Skeletal muscle tissue (tissue), 4 donors: ENCODE data around the gene TSPEAR. TPM values are rescaled to one million over a fixed set of nuclear protein-coding genes. Genes with fewer than 3 reads are reported as not detected.

Source experiments
- H3K27ac ChIP-seq: one replicate; pipeline ENCODE4 v1.7.0; 2013; ENCODE audit warnings: mild to moderate bottlenecking, low read depth, low read length, inconsistent platforms
- H3K27me3 ChIP-seq, 3 donors: one replicate each; pipeline ENCODE4 v1.7.0; 2013; ENCODE audit warnings: low read length in 3 of 3; ENCODE audit not compliant: control insufficient read depth in 3 of 3, insufficient read depth in 3 of 3
- H3K36me3 ChIP-seq, 3 donors: one replicate each; pipeline ENCODE4 v1.7.0; 2013; ENCODE audit warnings: low read length in 3 of 3; ENCODE audit not compliant: control insufficient read depth in 3 of 3, insufficient read depth in 3 of 3
- H3K4me1 ChIP-seq, 3 donors: one replicate each; pipeline ENCODE4 v1.7.0; 2013; ENCODE audit warnings: low read length in 3 of 3, mild to moderate bottlenecking in 3 of 3; ENCODE audit not compliant: control insufficient read depth in 3 of 3, insufficient read depth in 3 of 3
- H3K4me3 ChIP-seq, 3 donors: one replicate each; pipeline ENCODE4 v1.7.0; 2013; ENCODE audit warnings: low read length in 3 of 3
- H3K9ac ChIP-seq, 3 donors: one replicate each; pipeline ENCODE4 v1.7.0; 2013; ENCODE audit warnings: low read length in 3 of 3, mild to moderate bottlenecking in 3 of 3, moderate library complexity in 2 of 3, low read depth in 1 of 3
- H3K9me3 ChIP-seq, 3 donors: one replicate each; pipeline ENCODE4 v1.7.0; 2013; ENCODE audit warnings: low read length in 3 of 3; ENCODE audit not compliant: control insufficient read depth in 3 of 3
- total RNA-seq: library from RNA; depleted of rRNA; stranded (reverse); fragments of >200 nt; gene quantifications from one replicate; pipeline ENCODE4 v1.2.3, GENCODE V29; 2014
- donor health status: Osteomylitis.

The TSPEAR gene
- total RNA-seq, 1 donor from 2014 or later, result not detected

GRCh38 chr21:44625756-44626155 lies 85.6 kb downstream of the TSPEAR start:
- Histone ChIP-seq H3K27ac (no peak overlapping the region), H3K9me3 (peaks cover 0 to 8% (median 0%) of the 10 kb centered on the region in 3 donors), H3K27me3 (peaks cover 8 to 31% (median 23%) of the 10 kb centered on the region in 3 donors), H3K9ac (no peak overlapping the region), H3K4me3 (no peak overlapping the region), H3K36me3 (no peaks in the 10 kb centered on the region), H3K4me1 (no peaks in the 10 kb centered on the region)

- peaks cover 0 to 7% (median 0%) of the 10 kb centered on the region in 3 donors for H3K9me3 ChIP-seq
Observed at GRCh38 chr21:44623575-44623974, 87.8 kb downstream of the TSPEAR start.

GRCh38 chr21:44619886-44620285 lies 91.5 kb downstream of the TSPEAR start:
- no peaks in the 10 kb centered on the region for H3K36me3 ChIP-seq
- no peak overlapping the region for H3K9ac ChIP-seq
- H3K4me1 ChIP-seq, result no peaks in the 10 kb centered on the region
- H3K4me3 ChIP-seq, result no peak overlapping the region
- H3K27ac ChIP-seq, result no peak overlapping the region
- H3K9me3 ChIP-seq, result peaks cover 0 to 7% (median 0%) of the 10 kb centered on the region in 3 donors
- peaks cover 14 to 21% (median 17%) of the 10 kb centered on the region in 3 donors for H3K27me3 ChIP-seq

More at GRCh38 chr21:44623575-44623974, 87.8 kb downstream of the TSPEAR start:
- H3K27me3 ChIP-seq, result peaks cover 8 to 17% (median 12%) of the 10 kb centered on the region in 3 donors
- no peak overlapping the region for H3K4me3 ChIP-seq
- H3K4me1 ChIP-seq, result no peaks in the 10 kb centered on the region
- no peaks in the 10 kb centered on the region for H3K36me3 ChIP-seq
- no peak overlapping the region for H3K27ac ChIP-seq
- H3K9ac ChIP-seq, result no peak overlapping the region

- Histone ChIP-seq H3K9me3 (peaks cover 0 to 3% (median 0%) of the 10 kb centered on the region in 3 donors), H3K9ac (no peak overlapping the region), H3K27ac (no peak overlapping the region), H3K4me3 (no peak overlapping the region), H3K4me1 (no peaks in the 10 kb centered on the region), H3K36me3 (no peaks in the 10 kb centered on the region), H3K27me3 (peaks cover 21 to 30% (median 27%) of the 10 kb centered on the region in 3 donors)
Observed at GRCh38 chr21:44618909-44619308, 92.5 kb downstream of the TSPEAR start.

- no peak overlapping the region for H3K27ac ChIP-seq
- H3K9me3 ChIP-seq, result peaks cover 0 to 2% (median 0%) of the 10 kb centered on the region in 3 donors
- H3K27me3 ChIP-seq, result peaks cover 22 to 33% (median 29%) of the 10 kb centered on the region in 3 donors
- H3K9ac ChIP-seq, result no peak overlapping the region
- no peaks in the 10 kb centered on the region for H3K4me1 ChIP-seq
- no peak overlapping the region for H3K4me3 ChIP-seq
- H3K36me3 ChIP-seq, result no peaks in the 10 kb centered on the region
Observed at GRCh38 chr21:44618504-44618903, 92.9 kb downstream of the TSPEAR start.

GRCh38 chr21:44617071-44617501 lies 94.3 kb downstream of the TSPEAR start:
- Histone ChIP-seq H3K36me3 (no peaks in the 10 kb centered on the region), H3K27ac (no peak overlapping the region), H3K4me3 (no peak overlapping the region), H3K4me1 (no peaks in the 10 kb centered on the region), H3K9ac (no peak overlapping the region), H3K9me3 (no peaks in the 10 kb centered on the region), H3K27me3 (peaks cover 32 to 42% (median 36%) of the 10 kb centered on the region in 3 donors)

GRCh38 chr21:44616591-44616926 lies 94.8 kb downstream of the TSPEAR start:
- H3K27me3 ChIP-seq, result peaks cover 34 to 46% (median 41%) of the 10 kb centered on the region in 3 donors

GRCh38 chr21:44615911-44616590 lies 95.3 kb downstream of the TSPEAR start:
- Histone ChIP-seq H3K27me3 (peaks cover 34 to 47% (median 41%) of the 10 kb centered on the region in 3 donors), H3K27ac (no peak overlapping the region), H3K9me3 (peaks cover 0 to 4% (median 4%) of the 10 kb centered on the region in 3 donors), H3K36me3 (no peaks in the 10 kb centered on the region), H3K4me1 (no peaks in the 10 kb centered on the region), H3K4me3 (no peak overlapping the region), H3K9ac (no peak overlapping the region)

More at GRCh38 chr21:44616591-44616926, 94.8 kb downstream of the TSPEAR start:
- Histone ChIP-seq H3K4me1 (no peaks in the 10 kb centered on the region), H3K9ac (no peak overlapping the region), H3K4me3 (no peak overlapping the region), H3K27ac (no peak overlapping the region), H3K36me3 (no peaks in the 10 kb centered on the region), H3K9me3 (peaks cover 0 to 4% (median 4%) of the 10 kb centered on the region in 3 donors)

- Histone ChIP-seq H3K27me3 (peaks cover 34 to 47% (median 41%) of the 10 kb centered on the region in 3 donors), H3K27ac (no peak overlapping the region), H3K9ac (no peak overlapping the region), H3K36me3 (no peaks in the 10 kb centered on the region), H3K9me3 (peaks cover 0 to 7% (median 4%) of the 10 kb centered on the region in 3 donors), H3K4me1 (no peaks in the 10 kb centered on the region), H3K4me3 (no peak overlapping the region)
Observed at GRCh38 chr21:44615466-44615865, 95.9 kb downstream of the TSPEAR start.

- H3K4me1 ChIP-seq, result no peaks in the 10 kb centered on the region
- no peak overlapping the region for H3K27ac ChIP-seq
- peaks cover 34 to 47% (median 41%) of the 10 kb centered on the region in 3 donors for H3K27me3 ChIP-seq
- no peak overlapping the region for H3K9ac ChIP-seq
- H3K4me3 ChIP-seq, result no peak overlapping the region
- no peaks in the 10 kb centered on the region for H3K36me3 ChIP-seq
- H3K9me3 ChIP-seq, result peaks cover 0 to 7% (median 4%) of the 10 kb centered on the region in 3 donors
Observed at GRCh38 chr21:44614961-44615391, 96.4 kb downstream of the TSPEAR start.
